C4-2B (cell line): Measurements from ENCODE around the gene DGKI.

Source experiments
- CTCF ChIP-seq: fragments of 450-650 bp; conservative IDR thresholded peaks from 2 replicates; pipeline ENCODE4 v1.5.1; 2017; ENCODE audit warnings: mild to moderate bottlenecking
- ZFX ChIP-seq: fragments of 450-650 bp; IDR thresholded peaks from 2 replicates; pipeline ENCODE4 v1.6.1; 2017

- TF ChIP-seq CTCF (no peak), ZFX (no peak)
Observed at GRCh38 chr7:137408126-137408525, 438.6 kb downstream of the DGKI start.
